ENCODE data around the gene HM13.
A peak's percentile ranks its signal among the peaks of the same experiment; 100 is the strongest.
"Not testable (repeated sequence)": the region's sequence is repeated elsewhere in the genome, so short reads cannot be mapped to it uniquely, and the experiment has no call there.

Gene HM13

DNA sequence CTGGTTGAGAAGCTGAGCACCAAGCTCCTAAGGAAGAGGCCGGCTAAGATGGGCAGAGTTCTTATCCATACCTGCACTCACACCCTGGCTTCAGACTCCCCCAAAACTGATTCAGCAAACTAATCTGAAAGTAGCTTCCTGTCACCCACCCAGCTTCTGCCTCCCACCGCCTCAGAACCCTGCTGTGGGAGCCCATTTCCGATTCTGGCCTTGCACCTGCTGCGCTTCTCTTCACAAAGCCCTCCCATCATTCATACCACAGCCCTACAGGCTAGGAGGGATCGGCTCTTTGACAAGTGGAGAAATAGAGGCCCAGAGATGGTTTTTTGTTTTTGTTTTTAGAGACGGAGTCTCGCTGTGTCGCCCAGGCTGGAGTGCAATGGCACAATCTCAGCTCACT, 28.7 kb downstream of the HM13 start:
- no peak overlapping the region for H3K4me3 ChIP-seq (ENCODE audit: low read length)
- no peak for DNase-seq (ENCODE audit: low read depth)
- TF ChIP-seq, protein P1, sequence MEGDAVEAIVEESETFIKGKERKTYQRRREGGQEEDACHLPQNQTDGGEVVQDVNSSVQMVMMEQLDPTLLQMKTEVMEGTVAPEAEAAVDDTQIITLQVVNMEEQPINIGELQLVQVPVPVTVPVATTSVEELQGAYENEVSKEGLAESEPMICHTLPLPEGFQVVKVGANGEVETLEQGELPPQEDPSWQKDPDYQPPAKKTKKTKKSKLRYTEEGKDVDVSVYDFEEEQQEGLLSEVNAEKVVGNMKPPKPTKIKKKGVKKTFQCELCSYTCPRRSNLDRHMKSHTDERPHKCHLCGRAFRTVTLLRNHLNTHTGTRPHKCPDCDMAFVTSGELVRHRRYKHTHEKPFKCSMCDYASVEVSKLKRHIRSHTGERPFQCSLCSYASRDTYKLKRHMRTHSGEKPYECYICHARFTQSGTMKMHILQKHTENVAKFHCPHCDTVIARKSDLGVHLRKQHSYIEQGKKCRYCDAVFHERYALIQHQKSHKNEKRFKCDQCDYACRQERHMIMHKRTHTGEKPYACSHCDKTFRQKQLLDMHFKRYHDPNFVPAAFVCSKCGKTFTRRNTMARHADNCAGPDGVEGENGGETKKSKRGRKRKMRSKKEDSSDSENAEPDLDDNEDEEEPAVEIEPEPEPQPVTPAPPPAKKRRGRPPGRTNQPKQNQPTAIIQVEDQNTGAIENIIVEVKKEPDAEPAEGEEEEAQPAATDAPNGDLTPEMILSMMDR (IDR thresholded peaks at IDR 0.05; ENCODE audit: insufficient read depth, low read depth, low read length, missing control alignments) = no peak

DNA sequence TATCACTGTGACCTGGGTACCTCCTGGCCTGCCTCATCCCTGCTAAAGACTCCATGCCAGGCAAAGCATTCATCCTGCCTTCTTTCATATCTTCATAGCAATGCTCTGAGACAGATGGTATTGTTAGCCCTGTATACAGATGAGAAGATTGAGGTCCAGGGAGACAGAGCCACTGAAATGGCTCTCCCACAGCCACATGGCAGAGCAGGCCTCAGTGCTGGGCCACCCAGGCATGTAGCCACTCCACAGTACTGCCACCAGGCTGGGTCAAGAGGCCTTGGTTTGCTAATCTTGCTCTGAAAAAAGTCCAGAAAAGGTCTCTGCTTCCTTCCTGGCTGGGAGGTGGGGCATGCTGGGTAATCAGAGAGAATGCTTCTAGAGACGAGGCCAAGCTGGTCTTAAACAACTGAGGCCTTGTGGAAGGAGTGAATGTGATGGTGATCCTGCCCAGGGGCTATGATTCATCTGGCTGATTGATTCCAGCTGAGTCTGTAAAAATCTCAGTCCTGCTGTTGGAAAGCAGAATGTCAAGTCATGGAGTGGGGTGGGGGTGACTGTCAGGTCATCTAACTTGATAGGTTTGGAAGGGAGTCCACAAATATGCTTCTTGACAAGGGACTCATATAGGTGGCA, 29.8 kb downstream of the HM13 start:
- DNase-seq (ENCODE audit: low read depth) = peak; percentile 72
- no peak overlapping the region for H3K4me3 ChIP-seq (ENCODE audit: low read length)
- TF ChIP-seq, protein P1 (IDR thresholded peaks at IDR 0.05; ENCODE audit: insufficient read depth, low read depth, low read length, missing control alignments) = no peak

DNA sequence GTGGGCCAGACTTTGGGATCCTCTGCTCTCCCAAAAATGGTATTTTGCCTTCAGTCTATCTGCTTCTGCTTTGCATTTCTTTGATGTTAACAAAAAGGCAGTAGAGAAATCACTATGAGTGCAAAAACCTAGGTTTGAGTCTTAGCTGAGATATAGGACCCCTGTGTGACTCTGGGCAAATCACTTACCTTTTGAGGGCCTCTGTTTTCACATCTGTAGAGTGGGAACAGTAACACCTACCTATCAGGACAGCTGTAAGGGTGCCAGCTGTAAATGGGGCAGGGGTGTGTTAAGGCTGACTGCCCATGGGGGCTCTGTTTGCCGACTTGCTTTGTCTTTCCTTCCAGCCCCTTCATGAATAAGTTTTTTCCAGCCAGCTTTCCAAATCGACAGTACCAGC, 30.4 kb downstream of the HM13 start:
- TF ChIP-seq, protein P1 (IDR thresholded peaks at IDR 0.05; ENCODE audit: insufficient read depth, low read depth, low read length, missing control alignments) = no peak
- no peak for DNase-seq (ENCODE audit: low read depth)
- no peak overlapping the region for H3K4me3 ChIP-seq (ENCODE audit: low read length)

DNA sequence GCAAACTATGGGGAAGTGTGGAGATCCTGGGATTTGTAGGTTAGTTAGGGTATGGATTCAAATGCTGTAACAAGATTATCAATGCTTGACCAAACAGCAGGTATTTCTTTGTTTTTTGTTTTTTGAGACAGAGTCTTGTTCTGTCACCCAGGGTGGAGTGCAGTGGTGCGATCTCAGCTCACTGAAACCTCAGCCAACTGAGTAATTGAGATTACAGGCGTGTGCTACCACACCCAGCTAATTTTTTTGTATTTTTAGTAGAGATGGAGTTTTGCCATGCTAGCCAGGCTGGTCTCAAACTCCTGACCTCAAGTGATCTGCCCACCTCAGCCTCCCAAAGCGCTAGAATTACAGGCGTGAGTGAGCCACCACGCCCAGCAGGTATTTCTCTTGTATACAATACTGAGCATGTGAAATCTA, 31.4 kb downstream of the HM13 start:
- not testable (repeated sequence) for DNase-seq (ENCODE audit: low read depth); H3K4me3 ChIP-seq (ENCODE audit: low read length)

DNA sequence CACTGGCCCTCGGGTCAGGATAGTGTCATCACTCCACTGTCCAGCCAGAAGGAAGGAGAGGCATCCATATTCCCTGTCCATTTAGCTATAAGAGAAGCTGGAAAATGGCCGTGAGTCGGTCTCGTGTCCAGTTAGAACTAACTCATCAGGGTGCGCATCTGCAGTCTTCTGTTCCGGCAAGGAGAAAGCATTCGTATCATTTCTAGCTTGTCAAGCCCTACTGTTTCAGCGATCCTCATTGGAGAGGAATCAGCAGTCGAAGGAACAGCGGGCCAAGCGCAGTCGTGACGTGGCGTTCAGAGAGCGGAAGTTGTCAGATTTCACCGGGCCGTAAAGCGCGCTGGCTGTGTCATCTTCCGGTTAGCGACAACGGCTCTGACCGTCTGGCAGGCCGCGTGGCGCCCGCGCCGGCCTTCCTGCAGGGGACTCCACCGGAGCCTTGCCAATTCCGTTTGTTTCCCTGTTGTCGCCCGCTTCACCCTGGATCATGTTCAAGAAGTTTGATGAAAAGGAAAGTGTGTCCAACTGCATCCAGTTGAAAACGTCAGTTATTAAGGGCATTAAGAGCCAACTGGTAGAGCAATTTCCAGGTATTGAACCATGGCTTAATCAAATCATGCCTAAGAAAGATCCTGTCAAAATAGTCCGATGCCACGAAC, 32.9 kb downstream of the HM13 start:
- TF ChIP-seq, protein P1 (IDR thresholded peaks at IDR 0.05; ENCODE audit: insufficient read depth, low read depth, low read length, missing control alignments) = no peak
- peak overlapping the region; percentile 76 for H3K4me3 ChIP-seq (ENCODE audit: low read length)
- peak; percentile 89 for DNase-seq (ENCODE audit: low read depth)

DNA sequence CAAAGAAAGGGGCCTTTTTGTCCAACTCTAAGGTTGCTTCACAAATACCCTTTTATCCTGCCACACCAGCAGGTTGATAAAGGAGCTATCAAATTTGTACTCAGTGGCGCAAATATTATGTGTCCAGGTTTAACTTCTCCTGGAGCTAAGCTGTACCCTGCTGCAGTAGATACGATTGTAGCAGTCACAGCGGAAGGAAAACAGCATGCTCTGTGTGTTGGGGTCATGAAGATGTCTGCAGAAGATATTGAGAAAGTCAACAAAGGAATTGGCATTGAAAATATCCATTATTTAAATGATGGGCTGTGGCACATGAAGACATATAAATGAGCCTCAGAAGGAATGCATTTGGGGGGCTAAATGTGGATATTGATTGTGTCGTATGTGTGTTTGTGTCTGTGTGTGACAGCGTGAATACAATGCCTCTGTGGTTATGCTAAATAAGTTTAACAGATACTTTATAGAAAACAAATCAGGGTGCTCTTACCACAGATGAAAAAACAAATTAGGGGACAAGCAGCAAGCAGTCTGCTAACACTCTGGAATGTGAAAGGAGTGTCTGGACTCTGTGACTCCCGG, 33.6 kb downstream of the HM13 start:
- TF ChIP-seq, protein P1 (IDR thresholded peaks at IDR 0.05; ENCODE audit: insufficient read depth, low read depth, low read length, missing control alignments) = no peak
- DNase-seq (ENCODE audit: low read depth) = no peak
- peak overlapping the region; percentile 76 for H3K4me3 ChIP-seq (ENCODE audit: low read length)

DNA sequence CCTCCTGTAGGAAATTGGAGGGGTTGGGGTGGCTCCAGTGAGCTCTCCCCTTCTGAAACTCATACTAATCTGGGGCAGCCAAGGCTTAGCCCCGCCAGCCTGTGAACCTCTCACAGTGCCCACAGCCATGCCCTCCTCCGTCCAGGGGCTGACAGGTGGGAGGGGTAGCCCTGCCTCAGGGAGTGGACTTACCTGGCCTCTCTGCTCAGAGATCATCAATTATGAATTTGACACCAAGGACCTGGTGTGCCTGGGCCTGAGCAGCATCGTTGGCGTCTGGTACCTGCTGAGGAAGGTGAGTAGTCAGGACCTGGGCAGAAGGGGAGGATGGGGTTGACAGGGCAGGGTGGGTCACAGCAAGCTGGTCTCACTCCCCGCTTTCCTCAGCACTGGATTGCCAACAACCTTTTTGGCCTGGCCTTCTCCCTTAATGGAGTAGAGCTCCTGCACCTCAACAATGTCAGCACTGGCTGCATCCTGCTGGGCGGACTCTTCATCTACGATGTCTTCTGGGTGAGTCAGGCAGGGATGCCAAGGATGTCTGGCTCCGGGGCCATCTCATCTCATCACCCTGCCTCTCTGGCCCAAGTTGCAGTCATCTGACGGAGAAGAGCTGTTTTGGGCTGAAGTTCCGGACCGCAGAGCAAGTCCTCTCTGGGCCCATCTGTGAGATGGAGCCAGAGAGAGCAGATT, 34.7 kb downstream of the HM13 start:
- no peak overlapping the region for H3K4me3 ChIP-seq (ENCODE audit: low read length)
- TF ChIP-seq, protein P1 (IDR thresholded peaks at IDR 0.05; ENCODE audit: insufficient read depth, low read depth, low read length, missing control alignments) = no peak
- no peak for DNase-seq (ENCODE audit: low read depth)

Measured in epithelial cell of esophagus (primary cell).